HepG2 (cell line): ENCODE measurements around the gene CARD8. TPM values are rescaled to one million over a fixed set of nuclear protein-coding genes. Genes with fewer than 3 reads are reported as not detected.

Source experiments
- ELF4 ChIP-seq: sonication (generic); formaldehyde crosslinking; IDR thresholded peaks from 2 replicates; pipeline ENCODE4 v1.5.0; 2020; ENCODE audit warnings: missing genetic modification reagents, mild to moderate bottlenecking, moderate library complexity, borderline replicate concordance
- ZBTB20 ChIP-seq: sonication (generic); formaldehyde crosslinking; IDR thresholded peaks from 2 replicates; pipeline ENCODE4 v1.8.1; 2023; ENCODE audit warnings: missing genetic modification reagents, low read depth, mild to moderate bottlenecking, borderline replicate concordance
- polyA plus RNA-seq, 8 experiments: library from polyadenylated mRNA; depleted of rRNA in 3 of 8; stranded (reverse) in 7 of 8; unstranded in 1 of 8; fragments of >200 nt; fragmentation: Illumina TruSeq in 4 of 8; extraction: Trizol in 4 of 8; gene quantifications; 2 replicates each; pipeline versions ENCODE4 v1.2.1 to v1.2.3, GENCODE V29; 2011 to 2016; ENCODE audit warnings: low read depth in 4 of 8, missing spikeins in 1 of 8, mixed read lengths in 1 of 8; ENCODE audit not compliant: insufficient read depth in 1 of 8
- total RNA-seq, 5 experiments: library from RNA; depleted of rRNA; stranded (reverse); fragments of >200 nt; fragmentation: Illumina TruSeq; extraction: Trizol; gene quantifications; 2 replicates each; pipeline ENCODE4 v1.2.3, GENCODE V29; 2016; ENCODE audit warnings: low read depth in 1 of 5
- TF ChIP-seq, protein P1 (sequence below): sonication (generic); formaldehyde crosslinking; IDR thresholded peaks from 2 replicates; pipeline ENCODE4 v1.4.0; 2020; ENCODE audit warnings: low read depth, mild to moderate bottlenecking, missing genetic modification reagents
- TF ChIP-seq, protein P2 (sequence below): sonication (generic); formaldehyde crosslinking; IDR thresholded peaks from 2 replicates; pipeline ENCODE4 v1.5.0; 2020; ENCODE audit warnings: missing genetic modification reagents, mild to moderate bottlenecking, borderline replicate concordance

Gene CARD8
- total and polyA plus RNA-seq, 2 of the 13 experiments (the other 11 are each of a cell fraction or from before 2014, with no cell fraction given): 15.0 to 19.2 TPM

DNA sequence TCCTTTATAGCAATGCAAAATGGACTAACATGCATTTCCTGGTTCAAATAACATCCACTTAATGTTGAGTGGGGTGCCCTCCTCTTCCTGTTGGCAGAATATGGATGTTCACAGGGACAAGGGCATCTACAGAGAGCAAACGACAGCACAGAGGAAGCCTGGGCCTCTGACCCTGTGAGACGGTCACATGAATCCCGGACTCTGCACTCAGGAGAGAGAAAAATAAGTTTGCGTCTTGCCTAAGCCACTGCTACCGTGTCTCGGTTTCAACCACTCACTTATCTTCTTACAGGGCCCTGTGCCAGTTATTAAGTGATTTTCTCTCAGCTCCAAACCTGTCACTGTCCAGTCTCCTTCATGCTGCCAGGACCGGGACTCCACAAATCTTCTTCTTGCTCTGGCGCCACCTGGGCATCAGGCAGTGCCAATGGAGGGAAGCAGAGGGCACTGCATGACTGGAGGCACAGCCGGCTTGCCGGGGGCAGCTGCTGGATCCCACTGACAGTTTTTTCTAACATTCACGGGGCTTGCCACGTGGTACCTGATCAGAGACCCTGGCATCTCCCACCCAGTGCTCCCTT lies 97.4 kb downstream of the CARD8 start (continued):
- no peak for TF ChIP-seq ELF4
- TF ChIP-seq, protein P1, sequence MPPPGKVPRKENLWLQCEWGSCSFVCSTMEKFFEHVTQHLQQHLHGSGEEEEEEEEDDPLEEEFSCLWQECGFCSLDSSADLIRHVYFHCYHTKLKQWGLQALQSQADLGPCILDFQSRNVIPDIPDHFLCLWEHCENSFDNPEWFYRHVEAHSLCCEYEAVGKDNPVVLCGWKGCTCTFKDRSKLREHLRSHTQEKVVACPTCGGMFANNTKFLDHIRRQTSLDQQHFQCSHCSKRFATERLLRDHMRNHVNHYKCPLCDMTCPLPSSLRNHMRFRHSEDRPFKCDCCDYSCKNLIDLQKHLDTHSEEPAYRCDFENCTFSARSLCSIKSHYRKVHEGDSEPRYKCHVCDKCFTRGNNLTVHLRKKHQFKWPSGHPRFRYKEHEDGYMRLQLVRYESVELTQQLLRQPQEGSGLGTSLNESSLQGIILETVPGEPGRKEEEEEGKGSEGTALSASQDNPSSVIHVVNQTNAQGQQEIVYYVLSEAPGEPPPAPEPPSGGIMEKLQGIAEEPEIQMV: no peak
- TF ChIP-seq ZBTB20 (CRISPR knock-in tag): no peak
- TF ChIP-seq, protein P2, sequence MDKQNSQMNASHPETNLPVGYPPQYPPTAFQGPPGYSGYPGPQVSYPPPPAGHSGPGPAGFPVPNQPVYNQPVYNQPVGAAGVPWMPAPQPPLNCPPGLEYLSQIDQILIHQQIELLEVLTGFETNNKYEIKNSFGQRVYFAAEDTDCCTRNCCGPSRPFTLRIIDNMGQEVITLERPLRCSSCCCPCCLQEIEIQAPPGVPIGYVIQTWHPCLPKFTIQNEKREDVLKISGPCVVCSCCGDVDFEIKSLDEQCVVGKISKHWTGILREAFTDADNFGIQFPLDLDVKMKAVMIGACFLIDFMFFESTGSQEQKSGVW: no peak

Other genes with a start within 250 kb of the CARD8 start
- gene CABP5, start 211.8 kb downstream of the CARD8 start, total RNA-seq (2016; rRNA removed; fragmentation: Illumina TruSeq; extraction: Trizol): not detected in 2 replicates
- not detected in 2 replicates for gene CABP5, start 211.8 kb downstream of the CARD8 start, polyA plus RNA-seq (2011; rRNA removed)
- 0.87 and 1.7 TPM in 2 replicates for gene PLA2G4C, start 145.1 kb downstream of the CARD8 start, total RNA-seq (2016; rRNA removed; fragmentation: Illumina TruSeq; extraction: Trizol)
- 1.6 and 2.8 TPM in 2 replicates for gene PLA2G4C, start 145.1 kb downstream of the CARD8 start, polyA plus RNA-seq (2011; rRNA removed)
- 52.1 and 64.4 TPM in 2 replicates for gene LIG1, start 85.6 kb downstream of the CARD8 start, total RNA-seq (2016; rRNA removed; fragmentation: Illumina TruSeq; extraction: Trizol)
- 18.3 and 20.1 TPM in 2 replicates for gene LIG1, start 85.6 kb downstream of the CARD8 start, polyA plus RNA-seq (2011; rRNA removed)
- gene ZSWIM9, start 85.2 kb downstream of the CARD8 start, total RNA-seq (2016; rRNA removed; fragmentation: Illumina TruSeq; extraction: Trizol): 0.39 and 1.1 TPM in 2 replicates
- 0.18 and 0.44 TPM in 2 replicates for gene ZSWIM9, start 85.2 kb downstream of the CARD8 start, polyA plus RNA-seq (2011; rRNA removed)
- 13.3 and 18.0 TPM in 2 replicates for gene ZNF114, start 14.2 kb upstream of the CARD8 start, total RNA-seq (2016; rRNA removed; fragmentation: Illumina TruSeq; extraction: Trizol)
- gene ZNF114, start 14.2 kb upstream of the CARD8 start, polyA plus RNA-seq (2011; rRNA removed): 2.1 and 3.4 TPM in 2 replicates
- gene EMP3, start 69.6 kb upstream of the CARD8 start, total RNA-seq (2016; rRNA removed; fragmentation: Illumina TruSeq; extraction: Trizol): 1.6 and 2.2 TPM in 2 replicates
- 7.8 and 9.4 TPM in 2 replicates for gene EMP3, start 69.6 kb upstream of the CARD8 start, polyA plus RNA-seq (2011; rRNA removed)
- gene TMEM143, start 108.0 kb upstream of the CARD8 start, total RNA-seq (2016; rRNA removed; fragmentation: Illumina TruSeq; extraction: Trizol): 4.7 and 7.7 TPM in 2 replicates
- gene TMEM143, start 108.0 kb upstream of the CARD8 start, polyA plus RNA-seq (2011; rRNA removed): 10.8 and 11.3 TPM in 2 replicates
- not detected in 2 replicates for gene SYNGR4, start 108.5 kb upstream of the CARD8 start, total RNA-seq (2016; rRNA removed; fragmentation: Illumina TruSeq; extraction: Trizol)
- gene SYNGR4, start 108.5 kb upstream of the CARD8 start, polyA plus RNA-seq (2011; rRNA removed): not detected in 2 replicates
- 70.8 and 134 TPM in 2 replicates for gene KDELR1, start 135.6 kb upstream of the CARD8 start, total RNA-seq (2016; rRNA removed; fragmentation: Illumina TruSeq; extraction: Trizol)
- gene KDELR1, start 135.6 kb upstream of the CARD8 start, polyA plus RNA-seq (2011; rRNA removed): 185 and 212 TPM in 2 replicates
- gene GRIN2D, start 137.8 kb upstream of the CARD8 start, total RNA-seq (2016; rRNA removed; fragmentation: Illumina TruSeq; extraction: Trizol): 0.02 TPM in 1 of 2 replicates, not detected in the other
- 0.08 and 0.13 TPM in 2 replicates for gene GRIN2D, start 137.8 kb upstream of the CARD8 start, polyA plus RNA-seq (2011; rRNA removed)
- gene GRWD1, start 190.1 kb upstream of the CARD8 start, total RNA-seq (2016; rRNA removed; fragmentation: Illumina TruSeq; extraction: Trizol): 46.6 and 52.3 TPM in 2 replicates
- 10.8 and 13.4 TPM in 2 replicates for gene GRWD1, start 190.1 kb upstream of the CARD8 start, polyA plus RNA-seq (2011; rRNA removed)
- gene KCNJ14, start 199.7 kb upstream of the CARD8 start, total RNA-seq (2016; rRNA removed; fragmentation: Illumina TruSeq; extraction: Trizol): 0.17 and 0.20 TPM in 2 replicates
- gene KCNJ14, start 199.7 kb upstream of the CARD8 start, polyA plus RNA-seq (2011; rRNA removed): 0.46 and 0.51 TPM in 2 replicates
- 9.6 and 16.5 TPM in 2 replicates for gene CYTH2, start 213.5 kb upstream of the CARD8 start, total RNA-seq (2016; rRNA removed; fragmentation: Illumina TruSeq; extraction: Trizol)
- 39.3 and 48.3 TPM in 2 replicates for gene CYTH2, start 213.5 kb upstream of the CARD8 start, polyA plus RNA-seq (2011; rRNA removed)